Fibroblast of skin of scalp (primary cell): Measurements from ENCODE around the gene IGSF5. TPM values are rescaled to one million over a fixed set of nuclear protein-coding genes. Genes with fewer than 3 reads are reported as not detected.
A peak's percentile ranks its signal among the peaks of the same experiment; 100 is the strongest.
"Not testable (repeated sequence)": the region's sequence is repeated elsewhere in the genome, so short reads cannot be mapped to it uniquely, and the experiment has no call there.

ENCODE experiments used
- DNase-seq: peaks from one replicate; pipeline ENCODE4 v3.0.0-alpha.2; 2013
- polyA plus RNA-seq, 2 experiments: library from polyadenylated mRNA; unstranded; fragments of 120-200 nt; gene quantifications; one replicate each; pipeline ENCODE4 v1.2.1, GENCODE V29; 2013; ENCODE audit not compliant: insufficient read length in 2 of 2

Gene IGSF5
- 0.14 TPM for polyA plus RNA-seq (2013, experiment 1 of 2; ENCODE audit: insufficient read length)
- polyA plus RNA-seq (2013, experiment 2 of 2; ENCODE audit: insufficient read length) = 0.26 TPM

DNA sequence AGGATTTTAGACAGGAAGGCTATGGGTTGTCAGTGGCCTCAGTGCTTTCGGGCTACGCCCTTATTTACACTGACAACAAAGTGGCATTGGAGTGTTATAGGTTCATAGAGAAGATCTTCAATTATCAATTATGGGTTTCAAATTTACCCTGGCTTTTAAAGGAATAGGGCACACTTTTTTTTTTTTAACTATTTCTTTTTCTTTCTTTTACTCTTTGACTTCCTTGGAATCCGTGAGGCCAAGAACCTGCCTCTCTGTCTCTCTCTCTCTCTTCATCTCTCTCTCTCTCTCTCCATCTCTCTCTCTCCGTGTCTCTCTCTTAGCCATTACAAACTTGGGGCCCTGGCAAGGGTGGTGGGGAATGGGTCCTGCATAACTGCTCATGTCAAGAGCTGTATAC, at the start of gene IGSF5:
Gene IGSF5, plus strand, starts transcription at position 301 of the 400 bp plus-strand sequence. CDS start 327 bp downstream, outside the sequence.
- not testable (repeated sequence) for DNase-seq

DNA sequence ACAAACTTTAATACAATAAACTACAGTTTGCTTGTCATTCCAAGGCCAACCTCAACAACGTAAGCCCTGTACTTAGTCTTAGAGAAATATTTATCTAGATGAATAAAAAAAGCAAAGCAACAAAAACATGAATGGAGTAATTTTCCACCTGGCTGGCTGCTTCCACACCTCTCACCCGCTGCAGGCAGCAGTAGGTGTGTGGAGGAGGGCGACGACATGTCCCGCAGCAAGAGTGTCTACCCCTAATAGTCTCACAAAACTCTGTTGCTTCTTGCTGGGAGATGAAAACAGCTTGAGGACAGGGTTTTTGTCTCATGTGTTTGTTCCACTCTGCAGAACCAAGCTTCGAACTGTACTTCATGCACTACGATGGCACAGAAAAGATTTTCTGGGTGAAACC, 48.8 kb upstream of the IGSF5 start:
- DNase-seq = no peak

- no peak for DNase-seq
Observed at GRCh38 chr21:39696618-39697017, 48.4 kb upstream of the IGSF5 start.

- DNase-seq = no peak
Observed at GRCh38 chr21:39700318-39700717, 44.7 kb upstream of the IGSF5 start.

GRCh38 chr21:39703578-39703977, 41.4 kb upstream of the IGSF5 start:
- no peak for DNase-seq

GRCh38 chr21:39705849-39706248, 39.1 kb upstream of the IGSF5 start:
- DNase-seq = peak; percentile 26

DNA sequence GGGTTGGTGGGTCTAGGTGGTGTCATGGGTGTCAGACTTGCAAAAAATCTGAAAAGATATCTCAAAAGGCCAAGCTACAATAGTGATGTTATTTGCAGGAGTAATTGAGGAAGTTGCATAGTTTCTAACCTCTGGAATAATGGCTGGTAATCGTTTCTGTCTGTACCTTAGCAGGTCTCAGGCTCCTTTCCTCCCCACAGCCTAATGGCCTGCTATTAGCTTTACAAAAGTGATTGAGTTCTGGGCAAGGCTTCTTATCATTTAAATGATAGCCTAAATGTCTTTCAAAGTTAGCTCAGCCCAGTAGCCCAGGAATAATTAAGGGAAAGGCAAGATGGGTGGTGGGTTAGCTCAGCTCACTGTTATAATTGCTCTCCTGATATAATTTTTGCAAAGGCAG, 37.7 kb upstream of the IGSF5 start:
- no peak for DNase-seq

GRCh38 chr21:39710866-39711265, 34.1 kb upstream of the IGSF5 start:
- DNase-seq = no peak

GRCh38 chr21:39712273-39712672, 32.7 kb upstream of the IGSF5 start:
- no peak for DNase-seq

- DNase-seq = no peak
Observed at GRCh38 chr21:39712976-39713375, 32.0 kb upstream of the IGSF5 start.

GRCh38 chr21:39713905-39714304, 31.1 kb upstream of the IGSF5 start:
- no peak for DNase-seq

DNA sequence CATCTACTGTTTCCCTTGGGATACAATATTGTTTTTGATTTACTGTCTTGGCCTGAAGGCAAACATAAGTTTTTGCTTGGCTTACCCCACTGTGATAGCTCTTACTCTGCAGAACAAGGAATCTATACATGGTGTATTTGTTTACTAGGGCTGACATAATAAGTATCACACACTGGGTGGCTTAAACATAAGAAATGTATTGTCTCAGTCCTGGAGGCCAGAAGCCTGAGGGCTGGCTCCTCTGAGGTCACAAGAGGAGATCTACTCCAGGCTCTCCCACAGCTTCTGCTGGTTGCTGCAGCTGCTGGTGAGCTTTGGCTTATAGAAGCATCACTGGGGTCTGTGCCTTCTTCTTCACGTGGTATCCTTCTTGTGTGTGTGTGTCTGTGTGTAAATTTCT, 30.7 kb upstream of the IGSF5 start:
- no peak for DNase-seq

DNA sequence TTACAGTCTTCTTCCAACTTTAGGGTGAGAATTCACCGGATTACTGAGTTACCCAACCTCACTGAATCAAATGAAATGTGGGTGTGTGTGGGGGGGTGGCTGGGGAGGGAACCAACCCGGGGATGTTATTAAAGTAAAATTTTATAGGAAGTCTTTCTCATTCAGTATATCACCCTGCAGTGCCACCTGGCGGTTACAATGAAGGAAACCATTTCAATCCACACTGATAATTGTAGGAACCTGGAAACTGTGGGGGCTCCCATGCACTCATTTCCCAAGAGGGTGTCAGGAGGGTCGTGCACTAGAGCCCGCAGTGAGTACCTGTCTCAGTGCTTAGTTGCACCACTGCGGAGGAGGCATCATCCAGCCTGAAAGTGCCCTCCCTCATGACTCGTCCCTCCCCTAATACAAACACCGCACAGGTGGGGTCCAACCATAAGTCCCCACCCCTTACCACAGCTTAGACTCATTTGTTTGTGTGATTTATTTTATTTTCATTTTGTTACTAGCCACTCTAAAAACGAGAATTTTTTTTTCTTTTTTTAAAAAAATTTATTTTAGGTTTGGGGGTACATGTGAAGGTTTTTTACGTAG, 29.1 kb upstream of the IGSF5 start:
- DNase-seq = peak; percentile 54

GRCh38 chr21:39720126-39720778, 24.7 kb upstream of the IGSF5 start:
- DNase-seq = no peak

- no peak for DNase-seq
Observed at GRCh38 chr21:39721885-39722284, 23.1 kb upstream of the IGSF5 start.

- DNase-seq = no peak
Observed at GRCh38 chr21:39724944-39725343, 20.0 kb upstream of the IGSF5 start.

DNA sequence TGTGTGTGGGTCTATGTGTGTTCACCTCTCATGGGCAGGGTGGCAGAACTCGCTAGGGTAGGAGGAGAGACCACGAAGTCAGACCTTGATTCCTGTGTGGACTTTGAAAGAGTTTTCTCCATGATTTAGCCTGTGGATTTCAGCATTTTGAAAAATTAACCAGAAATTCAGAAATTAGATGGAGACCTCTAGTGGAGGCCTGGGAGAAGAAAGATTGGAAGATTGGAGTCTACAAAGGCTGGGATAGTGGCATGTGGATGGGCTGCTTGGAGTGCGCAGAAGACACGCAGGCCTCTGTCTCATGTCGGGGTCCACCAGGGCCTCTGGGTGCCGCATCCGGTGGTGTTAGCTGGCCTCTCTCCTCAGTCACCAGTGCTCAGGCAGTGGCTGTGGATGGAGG, 18.9 kb upstream of the IGSF5 start:
- no peak for DNase-seq

GRCh38 chr21:39727401-39728120, 17.4 kb upstream of the IGSF5 start:
- no peak for DNase-seq

- DNase-seq = no peak
Observed at GRCh38 chr21:39728341-39728740, 16.6 kb upstream of the IGSF5 start.

- no peak for DNase-seq
Observed at GRCh38 chr21:39730418-39731157, 14.4 kb upstream of the IGSF5 start.

DNA sequence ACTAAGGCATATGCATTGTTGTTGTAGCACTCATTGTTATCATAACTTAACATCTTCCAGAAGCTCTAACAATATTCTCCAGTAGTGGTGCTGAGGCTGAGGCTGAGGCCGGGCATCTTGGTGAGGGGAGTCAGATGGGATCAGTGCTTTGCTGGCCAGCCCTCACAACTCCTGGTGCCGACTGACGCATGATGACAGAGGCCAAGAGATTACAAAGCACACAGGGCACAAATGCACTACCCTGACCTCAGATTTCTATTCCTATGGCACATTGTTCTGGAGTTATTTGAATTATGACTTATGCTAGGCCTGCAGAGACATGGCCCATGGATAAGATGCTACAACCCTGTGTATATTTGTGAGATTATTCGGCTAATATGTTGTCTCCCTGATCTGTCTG, 8.3 kb upstream of the IGSF5 start:
- no peak for DNase-seq

DNA sequence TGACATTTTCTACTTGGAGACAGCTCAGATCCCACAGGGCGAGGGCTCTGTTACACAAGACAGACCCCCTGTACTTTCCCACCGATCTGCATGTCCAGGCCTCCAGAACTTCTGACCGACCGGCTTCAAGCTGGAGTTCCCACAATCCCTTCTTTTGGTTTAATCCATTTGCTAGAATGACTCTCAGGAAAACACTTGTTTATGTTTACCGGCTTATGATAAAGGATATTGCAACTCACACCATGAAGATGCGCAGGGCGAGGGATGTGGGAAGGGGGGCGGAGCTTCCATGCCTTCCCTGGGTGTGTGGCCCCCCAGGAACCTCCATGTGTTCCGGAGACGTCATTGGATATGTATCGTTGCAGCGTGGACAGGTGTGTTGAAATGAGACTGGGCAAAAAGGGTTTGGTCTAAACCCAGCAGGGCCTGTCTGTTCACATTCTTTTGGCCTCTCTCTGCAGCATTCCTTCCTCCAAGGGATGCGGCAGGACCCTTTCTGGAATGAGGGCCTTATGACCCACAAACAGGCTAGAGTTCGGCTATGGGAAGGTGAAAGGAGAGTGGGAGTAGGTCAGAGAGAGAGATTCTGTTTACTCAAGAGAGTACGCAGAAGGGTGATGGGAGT, 7.5 kb upstream of the IGSF5 start:
- DNase-seq = no peak

- DNase-seq = no peak
Observed at GRCh38 chr21:39738566-39738965, 6.4 kb upstream of the IGSF5 start.
